HAP-1 (cell line): ENCODE measurements around the gene TMSB10.
"Not testable (repeated sequence)": the region's sequence is repeated elsewhere in the genome, so short reads cannot be mapped to it uniquely, and the experiment has no call there.

Source experiments
- DNase-seq, 2 experiments: peaks; one replicate each; pipeline ENCODE4 v3.0.0-alpha.2; 2016 to 2020; ENCODE audit warnings: low spot score in 2 of 2
- H3K27me3 ChIP-seq: fragments of 250-450 bp; sonication (Bioruptor Pico); 2 replicates; pipeline ENCODE4 v1.5.1; 2020; ENCODE audit warnings: low read depth, mild to moderate bottlenecking, moderate library complexity
- H3K36me3 ChIP-seq: fragments of 250-450 bp; sonication (Bioruptor Pico); replicated peaks from 2 replicates; pipeline ENCODE4 v1.5.1; 2020; ENCODE audit warnings: mild to moderate bottlenecking
- H3K4me1 ChIP-seq: fragments of 250-450 bp; sonication (Bioruptor Pico); 2 replicates; pipeline ENCODE4 v1.5.1; 2020; ENCODE audit warnings: mild to moderate bottlenecking
- H3K4me3 ChIP-seq: fragments of 250-450 bp; sonication (Bioruptor Pico); 2 replicates; pipeline ENCODE4 v1.5.1; 2020; ENCODE audit warnings: mild to moderate bottlenecking, moderate library complexity
- H3K9me3 ChIP-seq: fragments of 250-450 bp; sonication (Bioruptor Pico); 2 replicates; pipeline ENCODE4 v1.5.1; 2020; ENCODE audit warnings: mild to moderate bottlenecking, moderate library complexity
- in situ Hi-C: fragments of 300-500 bp; cut with MboI; formaldehyde crosslinking; loops from 3 replicates; pipeline ENCODE4 v1.14.3; 2020; ENCODE audit warnings: low sequenced_read_pairs, inconsistent platforms, mixed read lengths

Gene TMSB10

DNA sequence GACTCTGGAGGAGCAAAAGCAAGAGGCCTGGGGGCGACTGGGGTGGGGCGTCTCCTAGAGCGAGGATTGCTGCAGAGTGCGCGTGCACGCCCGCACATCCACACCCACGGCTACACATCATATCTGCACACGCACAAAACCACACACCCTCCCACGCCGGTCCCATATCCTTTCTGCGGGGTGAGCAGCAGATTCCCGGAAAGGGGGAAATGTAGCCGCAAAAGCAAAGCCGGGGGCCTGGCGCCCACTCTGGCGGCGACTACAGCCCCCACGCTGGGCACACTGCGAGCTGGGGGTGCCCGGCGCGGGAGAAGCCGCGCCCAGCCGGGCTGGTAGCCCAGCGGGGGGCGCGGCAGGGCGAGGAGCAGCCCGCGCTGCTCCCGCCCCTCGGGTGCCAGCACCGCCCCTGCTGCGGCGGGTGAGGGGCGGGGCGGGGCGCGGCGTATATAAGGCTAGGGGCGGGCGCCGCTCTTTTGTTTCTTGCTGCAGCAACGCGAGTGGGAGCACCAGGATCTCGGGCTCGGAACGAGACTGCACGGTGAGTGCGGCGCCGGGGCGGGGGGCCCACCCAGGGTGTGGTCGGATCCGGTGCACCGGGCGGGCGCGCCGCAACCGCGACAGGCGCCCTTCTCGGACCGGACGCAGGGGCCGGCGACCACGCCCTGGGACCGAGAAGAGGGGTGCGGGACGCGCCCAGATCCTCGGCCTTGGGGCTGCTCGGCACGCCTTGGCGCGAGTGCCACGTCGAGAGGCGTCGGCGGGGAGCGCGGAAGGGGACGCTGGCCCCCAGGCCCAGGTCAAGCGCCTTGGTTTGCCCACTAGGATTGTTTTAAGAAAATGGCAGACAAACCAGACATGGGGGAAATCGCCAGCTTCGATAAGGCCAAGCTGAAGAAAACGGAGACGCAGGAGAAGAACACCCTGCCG, at the start of gene TMSB10:
TMSB10 (plus strand) TSS at position 476 of the 927 bp plus-strand sequence.
- H3K36me3 ChIP-seq = peaks cover 3% of the 10 kb centered on the region
- H3K27me3 ChIP-seq = no peaks in the 10 kb centered on the region
- DNase-seq = peak; percentile 79 to 92
- no peaks in the 10 kb centered on the region for H3K9me3 ChIP-seq
- H3K4me1 ChIP-seq = peaks cover 11% of the 10 kb centered on the region
- in situ Hi-C loops = no loop called here
- peak within 1 kb of the TSS; percentile 86 for H3K4me3 ChIP-seq

GRCh38 chr2:84855731-84856130, 49.7 kb upstream of the TMSB10 start:
- no peaks in the 10 kb centered on the region for H3K36me3 ChIP-seq
- in situ Hi-C loops = no loop called here
- H3K4me1 ChIP-seq = no peaks in the 10 kb centered on the region
- H3K27me3 ChIP-seq = no peaks in the 10 kb centered on the region
- peak in 1 of 2 experiments; percentile 40 for DNase-seq
- no peak overlapping the region for H3K4me3 ChIP-seq
- H3K9me3 ChIP-seq = no peaks in the 10 kb centered on the region

GRCh38 chr2:84856787-84857186, 48.7 kb upstream of the TMSB10 start:
- in situ Hi-C loops = no loop called here
- no peak for DNase-seq

DNA sequence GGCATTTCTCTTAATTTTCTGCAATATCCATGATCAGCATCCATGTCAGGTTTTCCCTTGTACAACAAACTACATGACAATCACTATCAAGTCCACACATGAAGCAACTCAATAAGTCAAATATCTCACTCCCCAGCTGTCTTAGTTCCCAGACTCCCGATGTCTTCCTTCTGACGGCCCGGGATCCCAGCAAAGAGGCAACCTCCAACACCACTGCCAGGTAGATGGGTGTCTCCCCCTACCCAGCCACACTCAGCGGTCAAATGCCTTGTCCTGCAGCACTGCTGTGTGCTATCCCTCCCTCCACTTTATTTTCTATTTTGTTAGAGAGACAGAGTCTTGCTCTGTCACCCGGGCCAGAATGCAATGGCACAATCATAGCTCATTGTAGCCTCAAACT, 47.9 kb upstream of the TMSB10 start:
- Histone ChIP-seq H3K4me1 (no peaks in the 10 kb centered on the region), H3K9me3 (no peaks in the 10 kb centered on the region), H3K36me3 (no peaks in the 10 kb centered on the region), H3K4me3 (no peak overlapping the region), H3K27me3 (no peaks in the 10 kb centered on the region)
- DNase-seq = no peak
- in situ Hi-C loops = no loop called here

More at GRCh38 chr2:84856787-84857186, 48.7 kb upstream of the TMSB10 start:
- no peaks in the 10 kb centered on the region for H3K4me1 ChIP-seq
- H3K27me3 ChIP-seq = no peaks in the 10 kb centered on the region
- H3K36me3 ChIP-seq = no peaks in the 10 kb centered on the region
- H3K9me3 ChIP-seq = no peaks in the 10 kb centered on the region
- no peak overlapping the region for H3K4me3 ChIP-seq

DNA sequence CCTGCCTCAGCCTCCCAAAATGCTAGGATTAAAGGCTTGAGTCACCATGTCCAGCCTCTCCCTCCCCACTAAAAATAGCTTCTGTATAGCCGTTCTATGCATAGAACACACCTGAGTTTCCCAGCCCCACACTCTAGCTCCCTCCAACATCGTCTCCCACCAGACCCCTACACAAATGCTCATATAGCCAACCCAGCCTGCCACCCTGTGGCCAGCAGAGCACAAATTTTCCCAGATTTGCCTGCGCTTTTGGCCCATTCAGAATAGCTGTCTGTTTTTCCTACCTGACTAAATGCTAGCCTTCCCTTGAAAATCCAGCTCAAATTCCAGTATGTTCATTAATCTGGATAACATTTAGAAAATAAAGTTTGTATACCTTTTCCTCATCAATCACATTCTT, 47.3 kb upstream of the TMSB10 start:
- no peaks in the 10 kb centered on the region for H3K9me3 ChIP-seq
- H3K27me3 ChIP-seq = no peaks in the 10 kb centered on the region
- no peak overlapping the region for H3K4me3 ChIP-seq
- no peaks in the 10 kb centered on the region for H3K36me3 ChIP-seq
- DNase-seq = no peak
- no peaks in the 10 kb centered on the region for H3K4me1 ChIP-seq
- in situ Hi-C loops = no loop called here

DNA sequence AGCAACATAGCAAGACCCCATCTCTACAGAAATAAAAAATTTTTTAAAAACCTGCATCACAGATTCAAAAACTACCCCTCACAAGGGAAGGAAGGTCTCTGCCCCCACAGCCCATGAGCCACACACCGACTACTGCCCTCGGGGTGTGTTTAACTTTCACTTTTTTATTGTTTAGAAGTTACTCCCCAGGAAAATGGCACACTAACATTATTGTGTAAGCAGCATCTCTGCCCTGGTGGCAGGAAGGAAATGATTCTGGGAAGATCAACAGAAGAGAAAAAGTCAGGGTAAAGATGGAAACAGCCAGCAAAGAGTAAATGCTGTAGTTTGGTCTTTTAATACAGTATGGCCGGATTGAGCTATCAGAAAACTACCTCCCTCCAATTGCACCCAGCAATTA, 46.5 kb upstream of the TMSB10 start:
- in situ Hi-C loops = no loop called here
- Histone ChIP-seq H3K36me3 (no peaks in the 10 kb centered on the region), H3K27me3 (no peaks in the 10 kb centered on the region), H3K4me3 (no peak overlapping the region), H3K9me3 (no peaks in the 10 kb centered on the region), H3K4me1 (no peaks in the 10 kb centered on the region)
- no peak for DNase-seq

GRCh38 chr2:84861539-84861938, 43.9 kb upstream of the TMSB10 start:
- Histone ChIP-seq H3K36me3 (no peaks in the 10 kb centered on the region), H3K9me3 (no peaks in the 10 kb centered on the region; the same call in 1 of the 2 replicates), H3K27me3 (no peaks in the 10 kb centered on the region), H3K4me3 (no peak overlapping the region), H3K4me1 (no peaks in the 10 kb centered on the region)
- in situ Hi-C loops = no loop called here
- no peak for DNase-seq

DNA sequence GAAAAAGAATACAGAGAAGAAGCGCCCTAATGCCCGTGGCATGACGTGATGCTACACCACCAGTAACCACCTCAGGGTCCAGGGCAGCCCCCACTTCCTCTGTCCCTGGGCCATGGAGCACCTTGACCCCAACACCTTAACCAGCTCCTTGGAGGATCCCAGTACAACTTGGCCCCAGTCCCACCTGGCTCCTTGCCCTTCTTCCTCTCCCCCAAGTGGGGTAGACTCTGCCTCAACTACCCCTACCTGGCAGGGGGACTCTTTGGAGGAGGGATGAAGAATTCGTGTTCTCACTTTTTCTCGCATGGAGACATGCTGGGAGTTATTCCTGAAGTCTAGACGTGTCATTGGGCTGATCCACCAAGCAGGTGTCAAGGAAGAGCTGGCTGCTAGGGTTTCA, 43.5 kb upstream of the TMSB10 start:
- Histone ChIP-seq H3K36me3 (no peaks in the 10 kb centered on the region), H3K4me3 (no peak overlapping the region), H3K27me3 (peaks cover under 1% of the 10 kb centered on the region; the same call in 1 of the 2 replicates), H3K4me1 (no peaks in the 10 kb centered on the region), H3K9me3 (no peaks in the 10 kb centered on the region; the same call in 1 of the 2 replicates)
- no peak for DNase-seq
- in situ Hi-C loops = no loop called here

- H3K4me3 ChIP-seq = no peak overlapping the region
- no peaks in the 10 kb centered on the region for H3K36me3 ChIP-seq
- H3K4me1 ChIP-seq = no peaks in the 10 kb centered on the region
- H3K9me3 ChIP-seq = no peaks in the 10 kb centered on the region; the same call in 1 of the 2 replicates
- in situ Hi-C loops = no loop called here
- DNase-seq = no peak
- H3K27me3 ChIP-seq = peaks cover 3% of the 10 kb centered on the region; the same call in 1 of the 2 replicates
Observed at GRCh38 chr2:84865181-84865783, 40.2 kb upstream of the TMSB10 start.

GRCh38 chr2:84866122-84866521, 39.3 kb upstream of the TMSB10 start:
- DNase-seq = no peak
- Histone ChIP-seq H3K36me3 (no peaks in the 10 kb centered on the region), H3K9me3 (no peaks in the 10 kb centered on the region; the same call in 1 of the 2 replicates), H3K4me3 (no peak overlapping the region), H3K27me3 (peaks cover 3% of the 10 kb centered on the region; the same call in 1 of the 2 replicates), H3K4me1 (no peaks in the 10 kb centered on the region)
- in situ Hi-C loops = no loop called here

DNA sequence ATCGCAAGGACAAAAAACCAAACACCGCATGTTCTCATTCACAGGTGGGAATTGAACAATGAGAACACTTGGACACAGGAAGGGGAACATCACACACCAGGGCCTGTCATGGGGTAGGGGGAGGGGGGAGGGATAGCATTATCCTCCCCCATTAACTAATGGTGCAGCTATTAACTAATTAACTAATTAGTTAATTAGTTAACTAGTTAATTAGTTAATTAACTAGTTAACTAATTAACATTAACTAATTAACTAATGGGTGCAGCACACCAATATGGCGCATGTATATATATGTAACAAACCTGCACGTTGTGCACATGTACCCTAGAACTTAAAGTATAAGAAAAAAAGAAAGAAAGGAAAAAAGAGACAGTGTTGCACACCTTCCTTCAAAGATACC, 37.1 kb upstream of the TMSB10 start:
- in situ Hi-C loops, H3K9me3 ChIP-seq: not testable (repeated sequence)

DNA sequence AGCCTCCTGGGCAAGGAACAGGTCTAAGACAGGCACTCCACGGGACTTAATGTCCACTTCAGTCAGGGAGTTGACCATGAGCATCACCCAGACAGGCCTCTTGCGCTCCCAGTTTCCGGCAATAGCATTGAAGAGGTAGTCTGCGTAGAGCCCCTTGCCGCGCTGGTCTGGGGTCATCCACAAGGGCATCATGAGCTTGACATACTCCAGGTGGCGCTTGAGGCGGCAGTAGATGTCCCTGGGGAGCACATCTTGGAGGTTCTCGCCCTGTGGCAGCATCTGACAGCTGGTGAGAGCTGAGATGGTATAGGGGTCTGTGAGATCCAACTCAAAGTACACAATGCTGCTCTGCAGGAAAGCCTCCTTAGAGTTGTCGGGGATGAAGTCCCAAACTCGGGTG, 35.1 kb upstream of the TMSB10 start:
- H3K4me3 ChIP-seq = no peak overlapping the region
- H3K27me3 ChIP-seq = peaks cover 3% of the 10 kb centered on the region; the same call in 1 of the 2 replicates
- H3K36me3 ChIP-seq = no peaks in the 10 kb centered on the region
- H3K4me1 ChIP-seq = no peaks in the 10 kb centered on the region
- no peak for DNase-seq
- in situ Hi-C loops = no loop called here
- H3K9me3 ChIP-seq = no peaks in the 10 kb centered on the region

More for the DNA sequence above, 37.1 kb upstream of the TMSB10 start:
- not testable (repeated sequence) for DNase-seq, H3K27me3 ChIP-seq, H3K36me3 ChIP-seq, H3K4me3 ChIP-seq, H3K4me1 ChIP-seq

- H3K9me3 ChIP-seq, in situ Hi-C loops, H3K4me3 ChIP-seq, H3K36me3 ChIP-seq, H3K4me1 ChIP-seq, H3K27me3 ChIP-seq, DNase-seq: not testable (repeated sequence)
Observed at GRCh38 chr2:84872691-84873090, 32.8 kb upstream of the TMSB10 start.

DNA sequence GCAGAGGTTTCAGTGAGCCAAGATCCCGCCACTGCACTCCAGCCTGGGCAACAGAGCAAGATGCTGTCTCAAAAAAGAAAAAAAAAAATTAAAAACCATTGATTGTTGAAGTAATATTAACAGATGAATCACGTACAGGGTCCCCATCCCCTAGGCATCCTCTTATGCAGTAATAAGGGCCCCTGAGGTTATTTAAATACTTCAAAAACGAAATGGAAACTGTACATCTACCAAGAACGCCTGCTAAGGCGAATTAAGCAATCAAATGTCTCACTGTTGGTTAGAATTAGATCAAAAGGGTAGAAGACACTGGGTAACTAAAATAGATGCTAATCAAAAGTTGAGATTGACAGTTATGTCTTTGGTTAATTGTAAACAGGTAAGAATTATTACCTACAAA, 32.1 kb upstream of the TMSB10 start:
- Histone ChIP-seq H3K9me3 (no peaks in the 10 kb centered on the region), H3K4me1 (no peaks in the 10 kb centered on the region), H3K4me3 (no peak overlapping the region), H3K27me3 (no peaks in the 10 kb centered on the region; the same call in 1 of the 2 replicates), H3K36me3 (no peaks in the 10 kb centered on the region)
- no peak for DNase-seq
- in situ Hi-C loops = no loop called here
